Sigmoid colon (tissue), 7 donors: ENCODE data around the gene CHKA. TPM values are rescaled to one million over a fixed set of nuclear protein-coding genes. Genes with fewer than 3 reads are reported as not detected.

ENCODE experiments used
- DNase-seq: peaks from one replicate; pipeline ENCODE4 v3.0.0-alpha.2; 2019
- H3K27ac ChIP-seq, 4 donors: fragments of 200-600 bp; sonication (generic); one replicate each; pipeline ENCODE4 v1.5.1; 2016 to 2019; ENCODE audit warnings: mild to moderate bottlenecking in 1 of 4
- H3K27me3 ChIP-seq, 3 donors: fragments of 200-600 bp; sonication (generic); one replicate each; pipeline ENCODE4 v1.5.1; 2019; ENCODE audit warnings: mild to moderate bottlenecking in 1 of 3
- H3K36me3 ChIP-seq, 4 donors: fragments of 200-600 bp; sonication (generic); one replicate each; pipeline ENCODE4 v1.5.1; 2016 to 2019
- H3K4me1 ChIP-seq, 4 donors: fragments of 200-600 bp; sonication (generic); one replicate each; pipeline ENCODE4 v1.5.1; 2017 to 2019
- H3K4me3 ChIP-seq, 4 donors: fragments of 200-600 bp; sonication (generic); one replicate each; pipeline ENCODE4 v1.5.1; 2017 to 2019; ENCODE audit warnings: mild to moderate bottlenecking in 2 of 4, moderate library complexity in 1 of 4
- H3K9me3 ChIP-seq, 4 donors: fragments of 200-600 bp in 3 of 4; sonication (generic) in 3 of 4; one replicate each; pipeline versions ENCODE4 v1.5.1 to v1.6.1; 2013 to 2019
- EP300 ChIP-seq, 4 donors: sonication (generic); formaldehyde crosslinking; IDR thresholded peaks; one replicate each; pipeline ENCODE4 v1.6.1; 2017; ENCODE audit warnings: antibody characterized with exemption in 4 of 4
- POLR2A ChIP-seq, 2 donors: fragments of 450-650 bp; IDR thresholded peaks; one replicate each; pipeline ENCODE4 v1.6.1; 2016; ENCODE audit warnings: antibody characterized with exemption in 2 of 2, mild to moderate bottlenecking in 2 of 2, moderate library complexity in 2 of 2
- POLR2AphosphoS5 ChIP-seq, 4 donors: sonication (generic); formaldehyde crosslinking; IDR thresholded peaks; one replicate each; pipeline ENCODE4 v1.6.1; 2017; ENCODE audit warnings: antibody characterized with exemption in 4 of 4
- WGBS, 2 donors: extraction: QIAGEN DNeasy Blood & Tissue Kit; methylation state at CpG; one replicate each; pipeline ENCODE4 v1.1.7; 2013; 5-methylcytosine and 5-hydroxymethylcytosine counted together
- intact Hi-C: fragments of 100-400 bp; cut with DNase I; formaldehyde crosslinking; loops from one replicate; pipeline ENCODE4 v1.15.1; 2023
- polyA plus RNA-seq, 3 donors: library from polyadenylated mRNA; stranded (reverse); fragments of 200-250 nt; gene quantifications; one replicate each; pipeline ENCODE4 v1.2.3, GENCODE V29; 2013
- total RNA-seq, 4 donors: library from RNA; depleted of rRNA; stranded (reverse); fragments of >200 nt; gene quantifications; one replicate each; pipeline ENCODE4 v1.1.0, GENCODE V29; 2016
- TF ChIP-seq, protein P1 (sequence below), 4 experiments: fragments of 450-650 bp in 3 of 4; fragments of 200-600 bp in 1 of 4; IDR thresholded peaks; one replicate each; pipeline ENCODE4 v1.5.1; 2016 to 2019; ENCODE audit warnings: antibody characterized with exemption in 4 of 4, mild to moderate bottlenecking in 3 of 4, moderate library complexity in 2 of 4
- donor health status: healthy with polysubstance abuse.
- donor health status: Bipolar disorder and iron deficiency.
- donor health status: healthy.

CHKA gene
- total and polyA plus RNA-seq, 7 donors: 16.4 to 41.0 (median 27.0) TPM

DNA sequence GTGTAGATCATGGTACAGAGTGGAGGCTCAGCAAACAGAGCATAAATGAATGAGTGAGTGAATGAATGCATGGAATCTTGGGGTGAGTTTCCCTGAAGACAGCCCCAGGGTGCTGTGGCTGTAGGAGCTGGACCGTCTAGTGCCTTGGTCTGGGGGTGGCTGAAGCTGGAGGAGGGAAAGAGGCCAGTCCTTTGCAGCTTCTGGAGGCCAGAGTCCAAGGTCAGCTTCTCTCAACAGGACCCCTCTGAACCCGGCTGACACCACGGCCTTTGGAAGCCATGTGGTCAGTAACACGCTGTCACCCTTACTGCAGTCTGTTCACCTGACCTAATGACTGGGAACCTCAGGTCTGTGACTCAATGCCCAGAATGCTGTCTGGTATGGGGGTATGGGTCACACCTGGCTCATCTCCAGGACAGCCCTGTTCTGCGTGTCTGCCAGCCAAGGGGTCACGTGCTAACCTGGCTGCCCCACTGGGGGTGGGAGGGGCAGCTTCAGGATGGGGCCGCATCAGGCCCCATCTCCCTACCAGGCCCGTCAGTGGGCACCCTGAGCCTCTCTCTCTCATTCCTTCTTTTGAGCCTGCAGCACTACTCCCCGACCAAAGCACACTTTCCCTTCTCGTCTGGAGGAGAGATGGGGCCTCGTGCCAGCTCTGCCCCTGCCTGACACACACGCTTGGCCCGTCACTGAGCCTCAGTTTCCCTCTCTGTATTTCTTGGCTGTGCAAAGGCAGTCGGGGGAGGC lies 24.1 kb upstream of the CHKA start:
- Histone ChIP-seq H3K9me3 (no peaks in the 10 kb centered on the region), H3K27me3 (no peaks in the 10 kb centered on the region), H3K27ac (no peak overlapping the region), H3K36me3 (no peaks in the 10 kb centered on the region), H3K4me3 (no peak overlapping the region), H3K4me1 (peaks cover 0 to 19% (median 14%) of the 10 kb centered on the region in 4 donors)
- no peak for TF ChIP-seq POLR2A (IDR thresholded peaks at IDR 0.05)
- no peak for TF ChIP-seq EP300 (IDR thresholded peaks at IDR 0.05)
- no peak for TF ChIP-seq POLR2AphosphoS5 (IDR thresholded peaks at IDR 0.05)
- TF ChIP-seq, protein P1, sequence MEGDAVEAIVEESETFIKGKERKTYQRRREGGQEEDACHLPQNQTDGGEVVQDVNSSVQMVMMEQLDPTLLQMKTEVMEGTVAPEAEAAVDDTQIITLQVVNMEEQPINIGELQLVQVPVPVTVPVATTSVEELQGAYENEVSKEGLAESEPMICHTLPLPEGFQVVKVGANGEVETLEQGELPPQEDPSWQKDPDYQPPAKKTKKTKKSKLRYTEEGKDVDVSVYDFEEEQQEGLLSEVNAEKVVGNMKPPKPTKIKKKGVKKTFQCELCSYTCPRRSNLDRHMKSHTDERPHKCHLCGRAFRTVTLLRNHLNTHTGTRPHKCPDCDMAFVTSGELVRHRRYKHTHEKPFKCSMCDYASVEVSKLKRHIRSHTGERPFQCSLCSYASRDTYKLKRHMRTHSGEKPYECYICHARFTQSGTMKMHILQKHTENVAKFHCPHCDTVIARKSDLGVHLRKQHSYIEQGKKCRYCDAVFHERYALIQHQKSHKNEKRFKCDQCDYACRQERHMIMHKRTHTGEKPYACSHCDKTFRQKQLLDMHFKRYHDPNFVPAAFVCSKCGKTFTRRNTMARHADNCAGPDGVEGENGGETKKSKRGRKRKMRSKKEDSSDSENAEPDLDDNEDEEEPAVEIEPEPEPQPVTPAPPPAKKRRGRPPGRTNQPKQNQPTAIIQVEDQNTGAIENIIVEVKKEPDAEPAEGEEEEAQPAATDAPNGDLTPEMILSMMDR (IDR thresholded peaks at IDR 0.05): no peak
- DNase-seq: no peak
- WGBS, 2 donors: 56 to 83% methylated on average over 14 of the region's 14 CpGs
- intact Hi-C loops: no loop called here

- Histone ChIP-seq H3K27ac (no peak overlapping the region), H3K36me3 (no peaks in the 10 kb centered on the region), H3K4me3 (no peak overlapping the region), H3K9me3 (no peaks in the 10 kb centered on the region), H3K27me3 (no peaks in the 10 kb centered on the region), H3K4me1 (peaks cover 0 to 25% (median 19%) of the 10 kb centered on the region in 4 donors)
- 62 to 83% methylated on average over 4 of the region's 4 CpGs for whole genome bisulfite sequencing, 2 donors
- intact Hi-C loops: no loop called here
- DNase-seq: no peak
- no peak for TF ChIP-seq POLR2A (IDR thresholded peaks at IDR 0.05)
Measured at GRCh38 chr11:68143310-68143689, 22.1 kb upstream of the CHKA start.

DNA sequence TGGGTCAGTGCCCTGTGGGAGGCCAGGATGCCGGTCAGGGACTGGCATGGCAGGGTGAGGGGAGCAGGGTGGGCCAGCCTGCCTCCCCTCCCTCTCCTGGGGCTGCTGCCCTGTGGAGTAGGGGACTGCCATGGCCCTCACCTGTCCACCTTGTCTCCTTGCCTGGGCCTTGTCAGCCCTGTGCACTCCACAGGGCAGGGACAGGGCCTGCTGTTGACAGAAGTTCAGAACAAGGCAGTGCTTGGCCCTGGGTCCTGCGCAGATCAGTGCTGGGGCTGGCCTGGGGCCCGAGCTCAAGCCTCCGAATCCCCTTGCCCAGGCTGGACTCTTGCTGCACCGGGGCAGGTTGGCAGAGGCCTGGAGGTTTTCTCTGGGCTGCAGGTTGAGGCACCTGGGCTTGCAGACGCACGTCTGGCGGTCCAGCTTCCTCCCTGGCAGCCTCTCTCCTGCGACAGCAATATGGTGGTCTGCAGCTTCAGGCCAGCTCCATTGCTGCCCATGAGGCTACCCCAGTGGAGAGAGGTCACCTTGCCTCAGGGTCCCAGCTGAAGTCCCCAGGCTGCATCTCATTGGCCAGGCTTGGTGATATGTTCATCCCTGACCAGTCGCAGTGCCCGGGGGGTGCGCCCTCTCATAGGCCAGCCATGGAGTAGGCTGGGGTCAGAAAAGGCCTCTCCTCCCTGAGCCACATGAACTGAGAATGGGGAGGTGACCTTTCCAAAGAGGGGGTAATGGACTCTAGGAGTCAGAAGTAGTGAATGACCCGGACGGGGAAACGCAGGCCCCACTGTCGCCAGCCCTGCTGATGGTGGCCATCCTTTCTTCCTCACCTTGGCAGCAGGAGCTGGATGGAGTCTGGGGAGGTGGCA lies 21.5 kb upstream of the CHKA start:
- Histone ChIP-seq H3K9me3 (no peaks in the 10 kb centered on the region), H3K27ac (no peak overlapping the region), H3K36me3 (no peaks in the 10 kb centered on the region), H3K27me3 (no peaks in the 10 kb centered on the region), H3K4me1 (peaks cover 0 to 32% (median 21%) of the 10 kb centered on the region in 4 donors), H3K4me3 (no peak overlapping the region)
- intact Hi-C loops: no loop called here
- no peak for TF ChIP-seq POLR2AphosphoS5 (IDR thresholded peaks at IDR 0.05)
- no peak for TF ChIP-seq EP300 (IDR thresholded peaks at IDR 0.05)
- no peak for TF ChIP-seq POLR2A (IDR thresholded peaks at IDR 0.05)
- TF ChIP-seq, protein P1 (IDR thresholded peaks at IDR 0.05): no peak
- no peak for DNase-seq
- 88 to 90% methylated on average over 16 of the region's 16 CpGs for WGBS, 2 donors

GRCh38 chr11:68142028-68142412 lies 20.8 kb upstream of the CHKA start:
- Histone ChIP-seq H3K36me3 (no peaks in the 10 kb centered on the region), H3K27me3 (no peaks in the 10 kb centered on the region), H3K27ac (no peak overlapping the region), H3K4me3 (no peak overlapping the region), H3K9me3 (no peaks in the 10 kb centered on the region), H3K4me1 (peaks cover 0 to 32% (median 22%) of the 10 kb centered on the region in 4 donors)
- WGBS, 2 donors: 50 to 83% methylated on average over 13 of the region's 13 CpGs
- DNase-seq: no peak
- no peak for TF ChIP-seq EP300 (IDR thresholded peaks at IDR 0.05)
- TF ChIP-seq POLR2A (IDR thresholded peaks at IDR 0.05): no peak
- TF ChIP-seq POLR2AphosphoS5 (IDR thresholded peaks at IDR 0.05): no peak
- TF ChIP-seq, protein P1 (IDR thresholded peaks at IDR 0.05): no peak
- intact Hi-C loops: no loop called here
